ENCODE results near the gene HSPB2. TPM values are rescaled to one million over a fixed set of nuclear protein-coding genes. Genes with fewer than 3 reads are reported as not detected.

The HSPB2 gene, protein sequence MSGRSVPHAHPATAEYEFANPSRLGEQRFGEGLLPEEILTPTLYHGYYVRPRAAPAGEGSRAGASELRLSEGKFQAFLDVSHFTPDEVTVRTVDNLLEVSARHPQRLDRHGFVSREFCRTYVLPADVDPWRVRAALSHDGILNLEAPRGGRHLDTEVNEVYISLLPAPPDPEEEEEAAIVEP
- 0.33 and 1.0 TPM in 2 replicates for total RNA-seq

GRCh38 chr11:111912535-111912934, at the start of gene HSPB2:
HSPB2 (plus strand) TSS chr11:111912734; CDS start chr11:111912830, 96 bp downstream.

GRCh38 chr11:111870886-111871692, 41.4 kb upstream of the HSPB2 start, which contains the start of gene ALG9:
ALG9 (minus strand) TSS chr11:111871581; CDS start chr11:111871482, 99 bp downstream.

DNA sequence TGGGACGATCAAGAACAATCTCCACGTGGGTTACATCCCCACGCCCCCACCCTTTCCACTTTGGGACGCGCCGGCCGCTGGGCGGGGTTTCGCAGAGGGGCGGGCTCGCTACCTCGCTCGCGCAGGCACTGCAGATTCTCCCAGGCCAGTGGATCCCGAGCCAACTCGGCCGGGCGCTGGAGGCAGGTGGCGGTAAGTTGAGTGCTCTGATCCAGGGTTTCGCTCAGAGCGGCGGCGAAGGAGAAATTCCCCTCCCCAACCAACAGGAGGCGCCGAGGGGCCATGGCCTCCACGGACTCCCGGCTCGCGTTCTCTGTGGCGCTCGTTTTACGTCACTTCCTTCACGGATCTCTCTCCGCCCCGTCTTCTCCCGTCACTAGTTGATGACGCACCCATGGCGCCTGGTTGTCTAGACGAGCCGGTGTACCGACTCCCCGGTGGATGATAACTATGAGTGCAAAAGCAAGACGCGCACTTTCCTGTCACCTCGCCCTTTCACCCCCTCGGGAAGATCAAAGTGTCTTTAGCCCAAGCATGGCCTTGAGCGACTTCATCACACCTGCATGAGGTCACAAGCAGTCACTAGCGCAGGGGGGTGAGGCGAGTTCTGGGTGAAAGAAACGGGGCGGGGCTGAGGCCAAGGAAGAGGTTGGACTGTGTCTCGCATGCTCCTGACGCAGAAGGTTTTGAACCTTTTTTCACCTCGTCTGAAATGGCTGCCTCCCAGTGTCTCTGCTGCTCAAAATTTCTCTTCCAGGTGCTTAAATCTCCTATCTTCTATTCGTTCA, 33.5 kb upstream of the HSPB2 start, which contains the start of the genes CFAP68 and FDXACB1:
CFAP68 (plus strand) TSS at position 693 of the 788 bp plus-strand sequence; CDS start at position 713, 20 bp downstream.
FDXACB1 (minus strand) TSS at position 317 of the 788 bp plus-strand sequence; CDS start at position 284, 33 bp downstream.

DNA sequence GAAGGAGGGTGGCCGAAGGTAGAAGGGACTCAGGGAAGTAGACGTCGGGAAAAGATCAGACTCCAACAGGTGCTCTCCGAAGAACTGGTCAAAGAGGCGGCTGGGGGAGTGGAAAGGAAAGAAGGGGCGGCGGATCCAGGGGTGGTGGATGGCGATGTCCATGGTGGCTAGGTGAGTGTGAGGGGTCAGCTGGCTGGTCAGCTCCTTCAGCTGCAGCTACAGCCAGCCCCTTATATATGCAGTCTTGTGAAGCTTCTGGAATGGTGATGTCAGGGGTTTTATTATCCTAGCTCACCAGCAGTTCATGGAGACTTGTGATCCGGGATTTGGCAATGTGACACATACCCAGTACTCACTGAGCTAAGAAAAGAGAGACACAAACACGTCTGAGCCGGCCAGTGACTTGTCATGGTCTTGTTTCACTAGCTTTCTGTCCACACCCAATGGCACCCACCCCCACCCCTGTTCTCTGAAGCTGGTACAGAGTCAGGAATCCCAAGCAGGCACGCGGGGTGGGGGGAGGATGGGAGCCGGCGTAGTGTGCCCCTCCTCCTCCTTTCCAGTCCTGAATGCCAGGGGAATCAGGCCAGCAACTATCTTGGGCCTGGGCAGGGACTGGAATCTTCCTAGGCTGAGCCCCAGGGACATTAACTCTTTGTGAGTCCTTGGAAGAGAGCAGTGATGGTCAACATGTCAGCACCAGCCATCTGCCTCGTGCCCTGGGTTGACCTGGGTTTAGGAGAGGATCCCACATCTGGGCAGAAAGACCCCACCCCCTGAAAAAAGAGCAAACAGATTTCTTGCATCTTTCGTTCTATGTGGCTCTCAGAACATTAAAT, 752 bp upstream of the HSPB2 start, which contains the start of gene CRYAB:
CRYAB (minus strand) TSS at position 208 of the 839 bp plus-strand sequence; CDS start at position 162, 46 bp downstream.

DNA sequence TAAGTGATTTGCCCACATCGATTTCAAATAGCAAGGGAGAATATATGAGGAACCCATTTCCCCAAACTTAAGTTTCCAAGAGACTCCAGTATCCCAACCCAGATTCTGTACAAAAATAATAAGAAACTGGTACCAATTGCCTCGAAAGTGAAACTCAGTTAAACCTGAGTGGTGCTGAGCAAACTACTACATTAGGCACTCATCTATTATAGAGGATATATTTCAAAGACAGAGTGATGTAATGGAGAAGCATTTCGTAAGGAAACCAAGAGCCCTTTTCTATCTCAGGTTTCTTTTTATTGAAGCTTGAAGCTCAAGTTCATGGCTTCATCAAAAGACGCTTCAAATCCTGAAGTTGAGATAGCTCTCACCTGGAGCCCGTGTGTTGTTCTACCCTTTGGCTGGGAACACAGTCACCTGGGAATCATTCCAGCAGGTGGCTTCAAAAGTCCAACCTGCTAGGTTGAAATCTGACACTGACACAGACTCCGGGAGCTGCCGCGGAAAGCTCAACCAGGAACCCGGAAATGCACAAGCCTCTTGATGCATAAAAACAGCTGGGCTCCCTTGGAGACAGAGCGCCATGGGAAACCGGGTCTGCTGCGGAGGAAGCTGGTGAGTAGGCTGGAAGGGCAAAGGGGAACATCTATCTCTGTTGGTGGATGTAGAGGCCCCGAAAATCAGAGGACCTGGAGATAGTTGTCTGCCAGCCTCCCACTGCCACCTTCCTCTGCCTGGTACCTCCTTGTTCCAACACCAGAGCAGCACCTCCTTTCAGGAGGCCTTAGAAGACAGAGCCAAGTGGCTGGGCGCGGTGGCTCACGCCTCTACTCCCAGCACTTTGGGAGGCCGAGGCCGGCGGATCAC, 6.1 kb downstream of the HSPB2 start, which contains the start of gene C11orf52:
C11orf52 (plus strand) TSS at position 524 of the 867 bp plus-strand sequence; CDS start at position 584, 60 bp downstream.

Other genes starting within 250 kb of the HSPB2 start
- 24.0 and 38.0 TPM in 2 replicates for gene PPP2R1B, start 146.3 kb upstream of the HSPB2 start, total RNA-seq
- gene ALG9, start 41.2 kb upstream of the HSPB2 start, total RNA-seq = 23.7 and 26.6 TPM in 2 replicates
- 3.0 and 3.1 TPM in 2 replicates for gene FDXACB1, start 33.6 kb upstream of the HSPB2 start, total RNA-seq
- 20.4 and 41.7 TPM in 2 replicates for gene CFAP68, start 33.2 kb upstream of the HSPB2 start, total RNA-seq
- gene CRYAB, start 964 bp upstream of the HSPB2 start, total RNA-seq = 12.7 and 45.5 TPM in 2 replicates
- 1.6 and 5.2 TPM in 2 replicates for gene C11orf52, start 6.2 kb downstream of the HSPB2 start, total RNA-seq
- gene DIXDC1, start 24.6 kb downstream of the HSPB2 start, total RNA-seq = 13.4 and 20.9 TPM in 2 replicates
- 25.1 and 46.8 TPM in 2 replicates for gene DLAT, start 112.7 kb downstream of the HSPB2 start, total RNA-seq
- gene PIH1D2, start 161.3 kb downstream of the HSPB2 start, total RNA-seq = 0.51 and 0.98 TPM in 2 replicates
- gene NKAPD1, start 161.6 kb downstream of the HSPB2 start, total RNA-seq = 6.8 and 10.5 TPM in 2 replicates
- 58.6 and 70.9 TPM in 2 replicates for gene TIMM8B, start 174.0 kb downstream of the HSPB2 start, total RNA-seq
- 96.5 and 112 TPM in 2 replicates for gene SDHD, start 174.1 kb downstream of the HSPB2 start, total RNA-seq